GM19193 (cell line): ENCODE measurements around the gene KCTD2.

Experiments
- POLR2A ChIP-seq: IDR thresholded peaks from 4 replicates; pipeline ENCODE4 v1.6.1; 2011; ENCODE audit not compliant: insufficient read depth, insufficient read length; ENCODE audit errors: extremely low read depth

The KCTD2 gene

GRCh38 chr17:75039238-75039637 lies 7.8 kb upstream of the KCTD2 start:
- no peak for TF ChIP-seq POLR2A

GRCh38 chr17:75041656-75042280 lies 5.3 kb upstream of the KCTD2 start:
- no peak for TF ChIP-seq POLR2A

- no peak for TF ChIP-seq POLR2A
Measured at GRCh38 chr17:75044716-75045115, 2.3 kb upstream of the KCTD2 start.

GRCh38 chr17:75047398-75048098 lies 523 bp downstream of the KCTD2 start:
- TF ChIP-seq POLR2A: no peak

- TF ChIP-seq POLR2A: no peak
Measured at GRCh38 chr17:75048249-75048878, 1.3 kb downstream of the KCTD2 start.

GRCh38 chr17:75049057-75049456 lies 2.0 kb downstream of the KCTD2 start:
- no peak for TF ChIP-seq POLR2A

- TF ChIP-seq POLR2A: no peak
Measured at GRCh38 chr17:75049706-75050105, 2.7 kb downstream of the KCTD2 start.

- TF ChIP-seq POLR2A: no peak
Measured at GRCh38 chr17:75051941-75052340, 4.9 kb downstream of the KCTD2 start.

GRCh38 chr17:75059369-75060345 lies 12.6 kb downstream of the KCTD2 start:
- TF ChIP-seq POLR2A: no peak

GRCh38 chr17:75060434-75061054 lies 13.5 kb downstream of the KCTD2 start:
- no peak for TF ChIP-seq POLR2A

GRCh38 chr17:75061055-75061438 lies 14.0 kb downstream of the KCTD2 start:
- no peak for TF ChIP-seq POLR2A

- TF ChIP-seq POLR2A: no peak
Measured at GRCh38 chr17:75061618-75062017, 14.6 kb downstream of the KCTD2 start.

GRCh38 chr17:75063201-75063600 lies 16.2 kb downstream of the KCTD2 start:
- no peak for TF ChIP-seq POLR2A

GRCh38 chr17:75063626-75064025 lies 16.6 kb downstream of the KCTD2 start:
- TF ChIP-seq POLR2A: no peak

- no peak for TF ChIP-seq POLR2A
Measured at GRCh38 chr17:75064040-75064439, 17.0 kb downstream of the KCTD2 start.

- no peak for TF ChIP-seq POLR2A
Measured at GRCh38 chr17:75064460-75064859, 17.4 kb downstream of the KCTD2 start.
